ENCODE measurements around the gene GLCCI1.
"Not testable (repeated sequence)": the region's sequence is repeated elsewhere in the genome, so short reads cannot be mapped to it uniquely, and the experiment has no call there.

The GLCCI1 gene

DNA sequence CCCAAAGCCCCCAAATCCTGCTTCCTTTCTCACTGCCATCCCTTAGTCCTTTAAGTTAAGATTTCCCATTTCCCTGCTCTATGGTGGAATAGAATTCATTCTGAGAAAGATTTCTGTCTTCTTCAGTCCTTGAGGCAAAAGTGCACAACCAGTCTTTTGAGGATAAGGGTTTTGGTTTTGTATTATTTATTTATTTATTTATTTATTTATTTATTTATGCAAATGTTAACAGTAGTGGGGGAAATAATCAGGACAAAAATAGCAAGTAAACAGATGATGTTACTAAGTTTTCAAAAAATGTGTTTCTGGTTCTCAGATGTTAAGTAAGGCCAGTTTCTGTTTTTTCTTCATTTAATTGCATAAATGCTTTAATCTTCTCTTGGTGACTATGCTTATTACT, 84.2 kb downstream of the GLCCI1 start:
- DNase-seq (ENCODE audit: low spot score) = no peak

GRCh38 chr7:8056439-8056838, 87.8 kb downstream of the GLCCI1 start:
- DNase-seq (ENCODE audit: low spot score) = no peak

DNA sequence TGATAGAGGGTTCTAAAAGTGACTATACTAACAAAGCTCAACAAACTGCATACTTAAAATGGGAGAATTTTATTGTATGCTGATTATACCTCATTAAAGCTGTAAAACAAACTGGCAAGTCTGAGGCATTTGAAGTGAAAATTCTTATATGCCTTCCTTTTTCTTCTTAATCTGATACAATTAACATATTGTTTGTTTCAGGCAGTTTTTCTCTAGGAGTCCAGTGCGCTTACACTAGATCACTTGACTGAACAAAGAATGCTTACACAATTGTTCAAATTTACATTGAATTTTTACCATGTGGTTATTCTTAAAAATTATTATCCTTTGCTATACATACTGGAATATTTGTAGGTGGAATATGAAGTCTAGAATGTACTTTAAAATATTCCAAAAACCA, 89.0 kb downstream of the GLCCI1 start:
- DNase-seq (ENCODE audit: low spot score) = no peak

DNA sequence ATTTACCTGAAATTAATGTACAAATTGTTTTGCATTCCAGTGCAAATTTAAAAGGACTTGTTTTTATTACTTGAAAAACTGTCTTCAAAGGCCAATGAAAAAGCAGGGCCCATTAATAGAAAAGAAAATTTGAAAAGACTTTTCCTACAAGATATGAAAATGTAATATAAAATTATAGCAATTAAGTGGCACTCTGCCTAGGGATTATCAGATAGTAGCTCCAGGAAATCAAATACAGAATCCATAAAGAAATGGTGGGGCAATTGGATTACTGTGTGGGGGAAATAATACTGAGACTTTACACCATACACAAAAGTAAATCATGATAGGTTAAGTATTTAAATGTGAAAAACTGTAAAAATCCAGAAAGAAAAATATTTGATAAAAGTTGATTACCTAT, 89.7 kb downstream of the GLCCI1 start:
- DNase-seq (ENCODE audit: low spot score) = no peak

GRCh38 chr7:8058852-8059251, 90.3 kb downstream of the GLCCI1 start:
- no peak for DNase-seq (ENCODE audit: low spot score)

GRCh38 chr7:8060241-8060640, 91.6 kb downstream of the GLCCI1 start:
- no peak for DNase-seq (ENCODE audit: low spot score)

DNA sequence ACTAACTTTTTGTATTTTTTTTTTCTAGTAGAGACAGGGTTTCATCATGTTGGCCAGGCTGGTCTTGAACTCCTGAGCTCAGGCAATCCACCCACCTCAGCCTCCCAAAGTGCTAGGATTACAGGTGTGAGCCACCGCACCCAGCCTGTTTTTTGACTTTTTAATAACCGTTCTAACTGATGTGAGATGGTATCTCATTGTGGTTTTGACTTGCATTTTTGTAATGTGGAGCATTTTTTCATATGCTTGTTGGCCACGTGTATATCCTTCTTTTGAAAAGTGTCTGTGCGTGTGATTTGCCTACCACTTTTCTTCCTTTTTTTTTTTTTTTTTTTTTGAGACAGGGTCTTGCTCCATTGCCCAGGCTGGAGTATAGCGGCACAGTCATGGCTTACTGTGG, 94.7 kb downstream of the GLCCI1 start:
- not testable (repeated sequence) for DNase-seq (ENCODE audit: low spot score)

- DNase-seq (ENCODE audit: low spot score) = no peak
These were observed 95.2 kb downstream of the GLCCI1 start for GRCh38 chr7:8063706-8064297.

DNA sequence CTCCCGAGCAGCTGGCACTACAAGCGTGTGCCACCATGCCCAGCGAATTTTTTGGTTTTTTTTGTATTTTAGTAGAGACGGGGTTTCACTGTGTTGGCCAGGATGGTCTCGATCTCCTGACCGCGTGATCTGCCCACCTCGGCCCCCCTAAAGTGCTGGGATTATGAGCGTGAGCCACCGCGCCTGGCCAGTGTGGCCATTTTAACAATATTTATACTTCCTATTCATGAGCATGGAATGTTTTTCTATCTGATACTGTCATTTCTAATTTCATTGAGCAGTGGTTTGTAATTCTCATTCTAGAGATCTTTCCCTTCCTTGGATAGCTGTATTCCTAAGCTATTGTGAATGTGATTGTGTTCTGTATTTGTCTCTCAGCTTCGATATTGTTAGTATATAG, 96.2 kb downstream of the GLCCI1 start:
- DNase-seq (ENCODE audit: low spot score) = no peak

DNA sequence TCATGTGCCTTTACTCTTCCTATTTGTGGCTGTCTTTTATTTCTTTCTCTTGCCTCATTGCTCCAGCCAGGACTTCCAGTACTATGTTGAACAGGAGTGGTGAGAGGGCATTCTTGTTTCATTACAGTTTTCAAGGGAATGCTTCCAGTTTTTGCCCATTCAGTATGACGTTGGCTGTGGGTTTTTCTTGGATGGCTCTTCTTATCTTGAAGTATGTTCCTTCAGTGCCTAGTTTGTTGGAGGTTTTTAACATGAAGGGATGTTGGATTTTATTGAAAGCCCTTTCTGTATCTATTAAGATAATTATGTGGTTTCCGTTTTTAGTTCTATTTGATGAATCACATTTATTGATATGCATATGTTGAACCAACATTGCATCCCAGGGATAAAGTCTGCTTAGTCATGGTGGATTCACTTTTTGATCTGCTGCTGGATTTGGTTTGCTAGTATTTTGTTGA, 96.8 kb downstream of the GLCCI1 start:
- no peak for DNase-seq (ENCODE audit: low spot score)

- no peak for DNase-seq (ENCODE audit: low spot score)
These were observed 100.5 kb downstream of the GLCCI1 start for GRCh38 chr7:8068892-8069686.

GRCh38 chr7:8070451-8071180, 102.0 kb downstream of the GLCCI1 start:
- DNase-seq (ENCODE audit: low spot score) = no peak

- DNase-seq (ENCODE audit: low spot score) = no peak
These were observed 109.8 kb downstream of the GLCCI1 start for GRCh38 chr7:8078418-8078817.

DNA sequence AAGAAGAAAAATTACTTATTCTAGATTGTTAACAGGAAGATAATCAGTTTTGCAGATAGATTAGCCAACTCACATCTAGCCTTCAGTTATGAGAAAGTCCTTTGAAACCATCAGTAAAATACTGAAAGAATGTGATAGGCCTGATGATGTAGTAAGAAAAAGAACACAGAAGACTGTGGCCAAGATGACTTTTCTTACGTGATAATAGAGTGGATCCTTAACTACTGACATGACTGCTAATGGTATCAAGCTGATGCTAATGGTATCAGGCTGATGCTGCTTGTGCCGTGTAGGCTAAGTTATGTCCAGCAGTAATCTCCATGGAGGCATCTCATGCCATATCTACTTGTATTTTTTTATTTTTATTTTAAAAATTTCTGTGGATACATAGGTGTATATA, 114.2 kb downstream of the GLCCI1 start:
- DNase-seq (ENCODE audit: low spot score) = no peak

GRCh38 chr7:8084836-8085235, 116.2 kb downstream of the GLCCI1 start:
- no peak for DNase-seq (ENCODE audit: low spot score)

- DNase-seq (ENCODE audit: low spot score) = no peak
These were observed 116.8 kb downstream of the GLCCI1 start for GRCh38 chr7:8085420-8085819.

GRCh38 chr7:8086239-8086638, 117.6 kb downstream of the GLCCI1 start:
- no peak for DNase-seq (ENCODE audit: low spot score)

GRCh38 chr7:8089036-8089780, 120.6 kb downstream of the GLCCI1 start:
- no peak for DNase-seq (ENCODE audit: low spot score)

- no peak for DNase-seq (ENCODE audit: low spot score)
These were observed 123.5 kb downstream of the GLCCI1 start for GRCh38 chr7:8092140-8092539.

- no peak for DNase-seq (ENCODE audit: low spot score)
These were observed 125.9 kb downstream of the GLCCI1 start for GRCh38 chr7:8094164-8095140.

DNA sequence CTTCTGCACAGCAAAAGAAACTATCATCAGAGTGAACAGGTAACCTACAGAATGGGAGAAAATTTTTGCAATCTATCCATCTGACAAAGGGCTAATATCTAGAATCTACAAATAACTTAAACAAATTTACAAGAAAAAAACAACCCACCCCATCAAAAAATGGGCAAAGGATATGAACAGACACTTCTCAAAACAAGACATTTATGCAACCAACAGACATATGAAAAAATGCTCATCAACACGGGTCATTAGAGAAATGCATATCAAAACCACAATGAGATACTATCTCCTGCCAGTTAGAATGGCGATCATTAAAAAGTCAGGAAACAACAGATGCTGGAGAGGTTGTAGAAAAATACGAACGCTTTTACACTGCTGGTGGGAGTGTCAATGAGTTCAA, 132.7 kb downstream of the GLCCI1 start:
- DNase-seq (ENCODE audit: low spot score) = not testable (repeated sequence)
